Skeletal muscle satellite cell (primary cell): Measurements from ENCODE around the gene COMT.
"Not testable (repeated sequence)": the region's sequence is repeated elsewhere in the genome, so short reads cannot be mapped to it uniquely, and the experiment has no call there.

Experiments
- H3K27me3 ChIP-seq: 2 replicates; pipeline ENCODE4 v1.7.0; 2013; ENCODE audit warnings: low read length; ENCODE audit not compliant: control insufficient read depth, insufficient read depth
- H3K36me3 ChIP-seq: 2 replicates; pipeline ENCODE4 v1.7.0; 2013; ENCODE audit warnings: mild to moderate bottlenecking, control low read depth, low read length; ENCODE audit not compliant: insufficient read depth
- H3K4me1 ChIP-seq: 2 replicates; pipeline ENCODE4 v1.7.0; 2013; ENCODE audit warnings: low read length; ENCODE audit not compliant: control insufficient read depth, insufficient read depth
- H3K4me2 ChIP-seq: 2 replicates; pipeline ENCODE4 v1.7.0; 2013; ENCODE audit warnings: mild to moderate bottlenecking, low read length
- H3K4me3 ChIP-seq: 2 replicates; pipeline ENCODE4 v1.7.0; 2013; ENCODE audit warnings: low read length
- H3K9ac ChIP-seq: 2 replicates; pipeline ENCODE4 v1.7.0; 2013; ENCODE audit warnings: mild to moderate bottlenecking, low read depth, low read length, moderate library complexity
- H3K9me3 ChIP-seq: replicated peaks from 2 replicates; pipeline ENCODE4 v1.7.0; 2013; ENCODE audit warnings: mild to moderate bottlenecking, control low read depth, low read length

COMT gene

GRCh38 chr22:19901577-19902244 lies 39.9 kb upstream of the COMT start:
- Histone ChIP-seq H3K9me3 (no peaks in the 10 kb centered on the region), H3K4me1 (peaks cover 15% of the 10 kb centered on the region), H3K4me2 (no peak overlapping the region), H3K4me3 (no peak overlapping the region), H3K36me3 (peaks cover 2% of the 10 kb centered on the region), H3K9ac (no peak overlapping the region), H3K27me3 (no peaks in the 10 kb centered on the region)

- Histone ChIP-seq H3K36me3 (peaks cover 2% of the 10 kb centered on the region), H3K9me3 (no peaks in the 10 kb centered on the region), H3K4me1 (peaks cover 12% of the 10 kb centered on the region), H3K9ac (peak overlapping the region; percentile 25), H3K4me2 (no peak overlapping the region), H3K27me3 (no peaks in the 10 kb centered on the region), H3K4me3 (no peak overlapping the region)
Observed at GRCh38 chr22:19902245-19902715, 39.3 kb upstream of the COMT start.

- Histone ChIP-seq H3K27me3 (no peaks in the 10 kb centered on the region), H3K4me3 (no peak overlapping the region), H3K9ac (peak overlapping the region; percentile 25), H3K4me1 (peaks cover 12% of the 10 kb centered on the region), H3K36me3 (peaks cover 2% of the 10 kb centered on the region), H3K9me3 (no peaks in the 10 kb centered on the region), H3K4me2 (no peak overlapping the region)
Observed at GRCh38 chr22:19903031-19903430, 38.5 kb upstream of the COMT start.

GRCh38 chr22:19903513-19903912 lies 38.1 kb upstream of the COMT start:
- H3K4me2 ChIP-seq, result no peak overlapping the region
- H3K4me3 ChIP-seq, result no peak overlapping the region
- peaks cover 7% of the 10 kb centered on the region for H3K36me3 ChIP-seq
- H3K27me3 ChIP-seq, result no peaks in the 10 kb centered on the region
- no peaks in the 10 kb centered on the region for H3K9me3 ChIP-seq
- H3K9ac ChIP-seq, result no peak overlapping the region
- H3K4me1 ChIP-seq, result peaks cover 12% of the 10 kb centered on the region

GRCh38 chr22:19904174-19904856 lies 37.3 kb upstream of the COMT start:
- Histone ChIP-seq H3K4me1 (peaks cover 12% of the 10 kb centered on the region), H3K4me2 (no peak overlapping the region), H3K4me3 (no peak overlapping the region), H3K9ac (no peak overlapping the region), H3K9me3 (no peaks in the 10 kb centered on the region), H3K36me3 (peaks cover 8% of the 10 kb centered on the region), H3K27me3 (no peaks in the 10 kb centered on the region)

- H3K36me3 ChIP-seq, result peaks cover 7% of the 10 kb centered on the region
- H3K9me3 ChIP-seq, result no peaks in the 10 kb centered on the region
- peaks cover 16% of the 10 kb centered on the region for H3K4me1 ChIP-seq
- no peak overlapping the region for H3K9ac ChIP-seq
- H3K27me3 ChIP-seq, result no peaks in the 10 kb centered on the region
- no peak overlapping the region for H3K4me3 ChIP-seq
- H3K4me2 ChIP-seq, result no peak overlapping the region
Observed at GRCh38 chr22:19904935-19905334, 36.6 kb upstream of the COMT start.

- H3K4me1 ChIP-seq, result peaks cover 16% of the 10 kb centered on the region
- H3K4me3 ChIP-seq, result no peak overlapping the region
- H3K27me3 ChIP-seq, result no peaks in the 10 kb centered on the region
- no peak overlapping the region for H3K9ac ChIP-seq
- no peaks in the 10 kb centered on the region for H3K9me3 ChIP-seq
- no peak overlapping the region for H3K4me2 ChIP-seq
- peaks cover 9% of the 10 kb centered on the region for H3K36me3 ChIP-seq
Observed at GRCh38 chr22:19905347-19906276, 36.0 kb upstream of the COMT start.

GRCh38 chr22:19906864-19907263 lies 34.7 kb upstream of the COMT start:
- H3K36me3 ChIP-seq, result peaks cover 17% of the 10 kb centered on the region
- not testable (repeated sequence) for H3K27me3 ChIP-seq, H3K9me3 ChIP-seq, H3K4me2 ChIP-seq, H3K4me3 ChIP-seq, H3K9ac ChIP-seq
- H3K4me1 ChIP-seq, result peaks cover 16% of the 10 kb centered on the region

- H3K27me3 ChIP-seq, H3K4me3 ChIP-seq, H3K9me3 ChIP-seq, H3K4me2 ChIP-seq, H3K4me1 ChIP-seq, H3K9ac ChIP-seq: not testable (repeated sequence)
- H3K36me3 ChIP-seq, result peaks cover 17% of the 10 kb centered on the region
Observed at GRCh38 chr22:19907902-19908301, 33.7 kb upstream of the COMT start.

GRCh38 chr22:19909350-19910179 lies 32.0 kb upstream of the COMT start:
- Histone ChIP-seq H3K36me3 (peaks cover 31% of the 10 kb centered on the region), H3K27me3 (no peaks in the 10 kb centered on the region), H3K4me3 (no peak overlapping the region), H3K4me1 (peaks cover 4% of the 10 kb centered on the region), H3K9me3 (no peaks in the 10 kb centered on the region), H3K4me2 (no peak overlapping the region), H3K9ac (no peak overlapping the region)
